GM10266 (cell line): Measurements from ENCODE around the gene TRAIP.

Experiments
- DNase-seq: peaks from one replicate; pipeline ENCODE4 v3.0.0; 2012; ENCODE audit errors: extremely low spot score
- TF ChIP-seq, protein P1 (sequence below): IDR thresholded peaks from 2 replicates; pipeline ENCODE4 v1.5.1; 2012; ENCODE audit warnings: mild to moderate bottlenecking, low read depth; ENCODE audit not compliant: control insufficient read depth, insufficient read depth; ENCODE audit errors: missing control alignments

TRAIP gene

DNA sequence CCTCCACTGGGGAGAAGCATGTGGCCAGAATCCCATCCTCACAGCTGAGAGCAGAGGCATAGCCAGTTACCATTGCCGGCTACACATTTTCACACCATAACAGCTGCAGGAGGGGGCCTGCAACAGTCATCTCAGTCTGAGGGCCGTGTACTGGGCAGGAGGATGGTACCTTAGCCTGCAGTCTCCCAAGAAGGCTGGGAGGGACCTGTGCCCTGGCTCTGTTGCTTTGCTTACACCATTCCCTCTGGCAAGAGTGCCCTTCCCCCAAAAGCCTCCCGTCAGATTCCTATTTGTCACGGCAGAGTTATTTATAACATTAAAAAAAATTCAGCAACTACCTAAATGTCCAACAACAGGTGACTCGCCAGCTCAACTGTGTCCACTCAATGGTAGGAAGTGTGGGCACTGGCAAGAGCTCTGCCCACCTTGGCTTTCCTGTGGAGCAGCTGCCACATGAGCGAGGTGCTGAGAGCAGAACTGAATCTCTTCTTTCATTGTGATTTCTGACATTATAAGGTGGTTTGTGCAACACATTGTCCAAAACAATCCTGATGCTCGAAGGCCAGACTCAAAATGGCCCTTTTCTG lies 8.9 kb upstream of the TRAIP start:
- TF ChIP-seq, protein P1, sequence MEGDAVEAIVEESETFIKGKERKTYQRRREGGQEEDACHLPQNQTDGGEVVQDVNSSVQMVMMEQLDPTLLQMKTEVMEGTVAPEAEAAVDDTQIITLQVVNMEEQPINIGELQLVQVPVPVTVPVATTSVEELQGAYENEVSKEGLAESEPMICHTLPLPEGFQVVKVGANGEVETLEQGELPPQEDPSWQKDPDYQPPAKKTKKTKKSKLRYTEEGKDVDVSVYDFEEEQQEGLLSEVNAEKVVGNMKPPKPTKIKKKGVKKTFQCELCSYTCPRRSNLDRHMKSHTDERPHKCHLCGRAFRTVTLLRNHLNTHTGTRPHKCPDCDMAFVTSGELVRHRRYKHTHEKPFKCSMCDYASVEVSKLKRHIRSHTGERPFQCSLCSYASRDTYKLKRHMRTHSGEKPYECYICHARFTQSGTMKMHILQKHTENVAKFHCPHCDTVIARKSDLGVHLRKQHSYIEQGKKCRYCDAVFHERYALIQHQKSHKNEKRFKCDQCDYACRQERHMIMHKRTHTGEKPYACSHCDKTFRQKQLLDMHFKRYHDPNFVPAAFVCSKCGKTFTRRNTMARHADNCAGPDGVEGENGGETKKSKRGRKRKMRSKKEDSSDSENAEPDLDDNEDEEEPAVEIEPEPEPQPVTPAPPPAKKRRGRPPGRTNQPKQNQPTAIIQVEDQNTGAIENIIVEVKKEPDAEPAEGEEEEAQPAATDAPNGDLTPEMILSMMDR, result no peak
- no peak for DNase-seq

DNA sequence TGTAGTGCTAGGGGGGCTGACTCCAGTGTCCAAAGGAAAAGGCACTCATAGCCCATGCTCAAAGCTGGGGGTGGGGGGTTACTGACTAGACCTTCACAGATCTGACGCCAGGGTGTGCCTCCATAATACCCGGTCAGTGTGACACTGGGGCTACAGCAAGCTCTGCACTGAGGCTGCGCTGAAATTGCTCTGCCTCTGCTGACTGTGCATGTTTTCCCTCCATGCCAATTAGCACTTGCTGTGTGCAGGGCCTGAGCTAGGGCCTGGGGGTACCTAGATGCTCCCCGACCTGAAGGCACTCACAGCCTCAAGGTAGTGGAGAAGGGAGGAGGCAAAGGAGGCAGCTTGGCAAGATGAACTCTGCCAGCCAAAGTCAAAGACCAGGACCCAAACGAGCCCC lies 8.1 kb upstream of the TRAIP start:
- DNase-seq, result no peak
- TF ChIP-seq, protein P1, result no peak

DNA sequence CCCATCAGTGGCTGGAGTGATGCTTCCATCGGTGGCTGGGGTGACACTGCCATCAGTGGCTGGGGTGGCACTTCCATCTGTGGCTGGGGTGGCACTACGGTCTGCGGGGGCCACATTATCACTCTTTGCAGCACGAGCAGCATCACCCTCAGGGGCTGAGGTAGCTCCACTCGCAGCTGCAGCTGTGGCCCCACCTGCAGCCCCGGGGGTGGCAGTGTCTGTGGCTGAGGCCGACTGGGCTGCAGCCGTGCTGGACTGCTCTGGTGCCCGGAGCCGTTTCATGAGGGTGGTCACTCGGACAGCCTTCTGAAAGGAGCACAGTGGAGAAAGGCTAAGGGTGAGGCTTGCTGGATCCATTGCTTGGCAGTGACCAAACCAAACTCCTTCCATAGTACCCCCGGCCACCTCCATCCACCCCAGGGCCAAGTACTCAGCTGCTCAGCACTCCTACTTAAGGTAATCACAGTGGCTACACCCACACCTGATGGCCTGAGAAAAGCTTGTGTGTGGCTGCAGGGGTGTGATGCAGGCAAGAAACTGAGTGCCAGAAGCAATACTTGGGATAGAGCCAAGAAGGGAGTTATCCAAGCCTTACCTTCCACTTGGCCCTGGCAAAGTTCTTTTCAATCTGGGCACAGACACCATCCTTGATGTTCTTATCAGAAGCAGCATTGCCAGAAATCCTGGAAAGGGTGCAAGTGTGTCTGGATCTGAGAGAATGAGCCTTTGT lies 3.4 kb upstream of the TRAIP start:
- no peak for DNase-seq
- TF ChIP-seq, protein P1, result no peak

DNA sequence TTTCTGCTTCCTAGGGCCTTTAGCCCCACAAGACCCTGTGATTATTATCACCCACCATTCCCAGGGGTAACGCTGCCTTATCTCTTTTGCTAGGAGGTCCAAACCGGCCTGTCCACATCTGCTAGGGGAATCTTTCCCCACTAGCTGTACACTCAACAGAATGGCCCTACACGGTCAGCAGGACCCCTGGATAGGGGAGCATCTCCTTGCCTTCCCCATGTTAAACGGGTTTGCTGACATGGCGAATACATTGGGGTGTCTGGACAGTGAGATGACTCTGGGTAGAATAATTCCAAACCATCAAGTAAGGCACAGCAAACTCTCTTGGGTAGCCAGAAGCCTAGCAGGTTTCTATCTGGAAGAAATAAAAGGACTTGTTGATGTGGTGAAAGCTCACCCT lies 702 bp downstream of the TRAIP start:
- DNase-seq, result no peak
- TF ChIP-seq, protein P1, result no peak

DNA sequence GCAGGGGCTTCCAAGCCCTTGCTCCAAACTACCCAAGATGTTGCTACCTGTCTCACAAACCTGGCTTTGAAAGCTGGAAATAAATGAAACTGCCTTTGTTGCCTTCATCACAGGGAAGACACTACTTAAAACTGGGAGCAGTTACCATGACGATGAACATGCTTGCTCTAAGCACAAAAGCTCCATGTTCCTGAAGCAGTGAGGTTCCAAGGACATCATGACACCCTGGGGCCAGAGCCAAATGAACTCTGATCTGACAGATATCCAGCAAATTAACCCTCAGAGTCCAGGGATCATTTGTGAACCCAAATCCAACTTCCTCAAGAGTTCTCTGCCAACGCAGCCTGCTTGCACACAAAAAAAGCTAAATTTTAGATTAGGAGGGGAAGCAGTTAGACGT lies 10.7 kb downstream of the TRAIP start:
- TF ChIP-seq, protein P1, result no peak
- DNase-seq, result no peak

DNA sequence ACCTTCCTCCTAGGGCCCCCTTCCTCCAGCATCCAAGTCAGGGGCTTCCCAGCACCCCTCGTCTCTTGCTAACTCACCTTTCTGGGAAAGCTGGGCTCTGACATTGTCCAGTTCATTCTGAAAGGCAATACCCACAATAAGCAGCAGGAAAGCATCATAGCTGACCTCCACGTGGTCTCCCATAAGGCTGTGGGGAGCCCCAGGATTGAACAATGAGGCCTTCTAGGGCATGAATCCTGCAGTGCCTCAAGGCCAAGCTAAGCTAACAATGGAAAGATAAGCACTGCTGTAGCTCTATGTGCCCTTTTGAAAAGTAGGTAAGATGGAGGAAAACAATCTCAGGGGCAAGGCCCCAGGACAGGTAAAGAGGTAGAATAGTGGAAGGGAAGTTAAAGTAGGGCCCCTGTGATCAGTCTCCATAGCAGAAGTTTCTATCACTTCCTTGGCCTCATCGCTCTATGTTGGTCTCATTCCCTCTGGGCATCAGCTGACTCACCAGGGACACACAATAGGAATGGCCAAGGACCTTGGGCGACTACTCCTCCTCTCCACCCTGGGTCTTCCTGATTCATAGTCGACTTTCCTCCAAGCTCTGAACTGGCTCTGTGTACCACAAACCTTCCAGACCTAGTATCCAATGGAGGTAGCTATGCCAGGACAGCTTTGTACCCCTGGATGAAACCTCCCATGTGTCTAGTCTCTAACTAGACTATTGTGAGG lies 11.7 kb downstream of the TRAIP start:
- TF ChIP-seq, protein P1, result no peak
- DNase-seq, result no peak
